GM08714 (cell line): ENCODE measurements around the gene SSTR5.

Experiments
- H3K4me3 ChIP-seq: fragments of 200-500 bp; sonication (Bioruptor generic); 2 replicates; pipeline ENCODE4 v1.5.1; 2014; ENCODE audit warnings: mild to moderate bottlenecking, low read length, inconsistent platforms
- ZNF274 ChIP-seq: IDR thresholded peaks from 2 replicates; pipeline ENCODE4 v1.6.1; 2012; ENCODE audit warnings: mild to moderate bottlenecking, low read depth, low read length

Gene SSTR5

DNA sequence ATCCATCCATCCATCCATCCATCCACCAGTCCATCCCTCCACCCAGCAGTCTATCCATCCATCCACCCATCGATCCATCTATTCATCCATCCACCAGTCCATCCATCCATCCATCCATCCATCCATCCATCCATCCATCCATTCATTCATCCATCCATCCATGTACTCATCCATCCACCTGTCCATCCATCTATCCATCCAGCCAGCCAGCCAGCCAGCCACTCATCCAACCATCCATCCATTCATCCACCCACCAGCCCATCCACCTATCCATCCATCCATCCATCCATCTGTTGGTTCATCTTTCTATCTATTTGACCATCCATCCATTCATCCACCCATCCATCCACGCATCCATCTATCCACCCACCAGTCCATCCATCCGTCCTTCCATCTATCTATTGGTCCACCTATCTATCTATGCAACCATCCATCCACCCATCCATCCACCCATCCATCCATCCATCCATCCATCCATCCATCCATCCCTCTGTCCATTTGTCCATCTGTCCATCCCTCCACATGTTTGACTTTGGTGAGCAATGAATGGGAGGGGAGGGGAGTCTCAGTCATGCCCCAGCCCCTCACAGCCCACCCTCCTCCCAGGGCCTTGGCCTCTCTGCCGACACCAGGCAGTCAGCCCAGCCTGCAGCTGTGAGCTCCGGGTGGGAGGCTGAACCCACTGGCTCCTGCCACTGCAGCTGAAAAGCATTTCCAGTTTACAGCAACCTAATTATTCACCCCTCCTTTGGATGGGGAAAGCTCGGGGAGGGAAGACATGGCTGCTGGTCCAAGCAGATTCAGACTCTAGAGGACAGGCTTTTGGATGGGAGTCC, 38.1 kb upstream of the SSTR5 start:
- TF ChIP-seq ZNF274: no peak
- no peak overlapping the region for H3K4me3 ChIP-seq

DNA sequence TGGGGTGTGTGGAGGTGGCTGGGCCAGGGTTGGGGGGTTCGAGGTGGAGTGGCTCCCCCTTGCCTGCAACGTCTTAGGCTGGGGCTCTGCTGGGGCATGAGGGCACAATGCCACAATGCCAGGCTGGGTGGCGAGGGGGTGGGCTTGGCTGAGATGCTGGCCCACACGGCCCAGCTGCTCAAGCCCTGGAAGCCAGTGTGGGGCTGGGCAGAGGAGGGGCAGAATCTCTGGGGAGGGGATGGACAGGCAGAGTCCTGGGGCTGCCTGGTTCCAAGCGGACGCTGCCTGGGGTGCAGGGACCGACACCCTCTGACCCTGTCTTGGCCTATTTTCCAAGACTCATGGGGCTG, 37.5 kb upstream of the SSTR5 start:
- no peak overlapping the region for H3K4me3 ChIP-seq
- no peak for TF ChIP-seq ZNF274

DNA sequence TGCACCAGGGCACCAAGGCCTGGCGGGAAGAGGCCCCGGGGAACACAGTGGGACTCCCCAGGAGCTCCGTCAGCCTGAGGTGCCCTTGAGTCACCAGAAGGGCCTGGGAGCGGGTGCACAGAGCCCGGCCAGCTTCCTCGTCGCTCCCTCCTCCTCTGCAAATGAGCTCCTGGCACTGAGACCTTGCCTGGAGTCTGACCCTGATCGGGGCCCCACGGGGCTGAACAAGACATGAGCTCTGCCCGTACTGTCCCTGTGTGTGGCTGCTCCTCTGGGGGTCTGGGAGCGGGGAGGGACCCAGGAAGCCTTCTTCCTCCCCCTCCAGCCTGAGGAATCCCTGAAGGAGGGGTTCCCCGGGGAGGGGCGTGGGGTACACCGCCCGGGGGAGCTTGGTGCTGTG, 36.4 kb upstream of the SSTR5 start:
- no peak for TF ChIP-seq ZNF274
- H3K4me3 ChIP-seq: no peak overlapping the region

DNA sequence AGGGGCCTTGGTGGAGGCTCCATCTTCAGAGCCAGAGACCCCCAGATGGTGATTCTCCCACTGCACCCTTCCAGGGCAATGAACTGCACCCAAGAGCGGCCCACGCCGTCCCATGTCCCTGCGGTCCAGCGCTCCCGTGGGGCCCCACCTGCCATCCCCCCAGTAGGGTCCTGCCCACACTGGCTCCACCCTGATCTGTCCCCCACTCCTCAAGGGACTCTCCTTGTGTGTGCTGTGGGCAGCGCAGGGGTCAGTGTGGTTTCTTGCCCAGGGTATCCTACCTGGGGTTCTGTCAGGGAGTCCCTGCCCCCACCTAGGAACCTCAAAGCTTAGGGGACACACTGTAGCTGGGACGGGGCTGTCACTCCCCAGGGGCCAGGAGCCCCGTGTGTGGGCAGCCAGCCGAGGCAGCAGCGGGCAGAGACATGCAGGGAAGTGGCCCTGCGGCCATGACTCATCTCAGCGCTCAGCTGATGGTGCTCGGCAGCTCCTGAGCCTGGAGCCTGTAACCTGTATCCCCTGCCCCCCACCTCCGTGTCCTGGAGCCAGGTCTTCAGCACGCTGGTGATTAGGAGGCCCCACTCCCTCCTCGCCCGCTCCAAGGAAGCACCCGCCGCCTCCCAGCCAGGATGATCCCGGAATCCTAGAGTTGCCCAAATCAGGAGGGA, 35.7 kb upstream of the SSTR5 start:
- TF ChIP-seq ZNF274: no peak
- no peak overlapping the region for H3K4me3 ChIP-seq

DNA sequence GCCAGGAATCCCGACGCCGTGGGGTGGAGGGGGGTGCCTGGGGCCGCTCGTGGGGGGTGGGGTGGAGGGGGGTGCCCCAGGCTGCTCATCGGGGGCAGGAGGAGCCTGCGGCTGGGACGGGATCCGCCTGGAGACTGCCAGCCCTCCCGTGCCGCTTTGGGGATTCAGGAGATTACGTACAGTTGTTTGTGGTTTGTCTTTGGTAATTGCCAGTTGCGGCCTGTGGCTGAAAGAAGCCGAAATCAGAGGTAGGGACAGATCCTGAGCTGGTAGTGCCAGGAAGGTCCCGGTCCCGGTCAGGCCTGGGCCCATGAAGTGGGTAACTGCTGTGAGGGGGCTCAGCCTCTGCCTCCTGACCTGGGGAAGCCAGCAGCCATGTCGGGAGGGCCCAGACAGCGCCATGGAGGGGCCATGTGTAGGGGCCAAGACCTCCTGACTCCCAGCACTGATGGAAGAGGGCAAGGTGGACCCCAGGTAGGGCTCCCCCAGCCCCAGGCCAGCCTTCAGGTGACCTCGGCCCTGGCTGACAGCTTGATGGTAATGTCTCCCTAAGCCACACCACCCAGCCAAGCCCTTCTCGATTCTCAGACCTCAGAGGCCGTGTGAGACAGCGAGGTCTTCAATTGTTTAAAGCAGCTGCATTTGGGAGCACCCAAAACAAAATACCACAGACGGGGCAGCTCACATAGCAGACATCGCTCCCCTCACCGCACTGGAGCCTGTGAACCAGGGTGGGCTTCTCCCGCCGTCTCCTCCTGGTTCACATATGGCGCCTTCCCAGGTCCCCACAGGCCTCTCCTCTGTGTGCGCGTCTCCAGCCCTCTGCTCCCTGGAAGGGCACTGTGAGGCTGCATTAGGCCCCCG, 34.9 kb upstream of the SSTR5 start:
- H3K4me3 ChIP-seq: no peak overlapping the region
- no peak for TF ChIP-seq ZNF274

DNA sequence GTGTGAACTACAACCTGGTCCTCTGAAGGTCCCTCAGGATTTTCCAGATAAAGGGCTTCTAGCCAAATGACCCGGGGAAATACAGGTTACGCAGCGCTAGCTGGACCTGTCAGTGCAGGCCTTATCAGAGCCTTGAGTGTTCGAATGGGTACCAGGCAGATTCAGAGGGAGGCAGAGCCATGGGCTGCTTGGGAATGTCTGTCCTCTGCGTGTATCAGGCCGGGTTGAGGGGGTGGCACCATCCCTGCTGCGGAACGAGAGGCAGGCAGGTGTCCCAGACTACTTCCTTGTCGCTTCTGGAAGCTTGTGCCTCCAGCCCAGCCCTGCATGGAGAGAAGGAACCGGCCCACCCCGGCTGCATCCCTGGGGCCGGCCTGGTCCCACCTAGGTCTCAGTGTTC, 33.6 kb upstream of the SSTR5 start:
- H3K4me3 ChIP-seq: no peak overlapping the region
- TF ChIP-seq ZNF274: no peak

DNA sequence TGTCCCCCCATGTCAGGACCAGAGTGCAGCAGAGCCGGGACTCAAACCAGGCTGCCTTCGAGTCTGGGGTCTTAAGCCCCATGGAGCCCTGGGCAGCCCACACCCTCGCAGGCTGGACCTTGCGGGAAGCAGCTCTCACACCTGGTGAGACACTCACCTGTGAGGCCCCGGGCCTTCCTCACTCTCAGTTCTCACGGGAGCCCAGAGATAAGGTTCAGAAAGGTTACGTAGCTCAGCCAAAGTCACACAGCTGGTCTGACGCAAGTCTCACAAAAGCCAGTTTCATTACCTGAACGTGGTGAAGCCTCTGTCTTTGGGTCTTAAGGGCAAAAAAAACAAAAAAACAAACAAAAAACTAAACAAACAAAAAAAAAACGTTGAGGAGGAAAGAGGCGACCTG, 32.8 kb upstream of the SSTR5 start:
- no peak for TF ChIP-seq ZNF274
- H3K4me3 ChIP-seq: no peak overlapping the region

DNA sequence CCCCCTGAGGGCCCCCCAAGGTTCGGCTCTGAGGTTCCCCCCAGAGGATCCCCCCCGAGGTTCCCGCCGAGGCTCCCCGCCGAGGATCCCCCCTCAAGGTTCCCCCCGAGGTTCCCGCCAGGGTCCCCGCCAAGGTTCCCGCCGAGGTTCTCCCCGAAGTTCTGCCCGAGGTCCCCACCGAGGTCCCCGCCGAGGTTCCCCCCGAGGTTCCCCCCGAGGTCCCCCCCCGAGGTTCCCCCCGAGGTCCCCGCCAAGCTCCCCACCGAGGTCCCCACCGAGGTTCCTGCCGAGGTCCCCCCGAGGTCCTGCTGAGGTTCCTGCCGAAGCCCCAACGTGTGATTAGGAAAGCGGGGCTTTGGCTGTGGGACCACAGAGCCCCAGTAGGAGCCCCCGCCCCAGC, 32.2 kb upstream of the SSTR5 start:
- no peak for TF ChIP-seq ZNF274
- H3K4me3 ChIP-seq: no peak overlapping the region

DNA sequence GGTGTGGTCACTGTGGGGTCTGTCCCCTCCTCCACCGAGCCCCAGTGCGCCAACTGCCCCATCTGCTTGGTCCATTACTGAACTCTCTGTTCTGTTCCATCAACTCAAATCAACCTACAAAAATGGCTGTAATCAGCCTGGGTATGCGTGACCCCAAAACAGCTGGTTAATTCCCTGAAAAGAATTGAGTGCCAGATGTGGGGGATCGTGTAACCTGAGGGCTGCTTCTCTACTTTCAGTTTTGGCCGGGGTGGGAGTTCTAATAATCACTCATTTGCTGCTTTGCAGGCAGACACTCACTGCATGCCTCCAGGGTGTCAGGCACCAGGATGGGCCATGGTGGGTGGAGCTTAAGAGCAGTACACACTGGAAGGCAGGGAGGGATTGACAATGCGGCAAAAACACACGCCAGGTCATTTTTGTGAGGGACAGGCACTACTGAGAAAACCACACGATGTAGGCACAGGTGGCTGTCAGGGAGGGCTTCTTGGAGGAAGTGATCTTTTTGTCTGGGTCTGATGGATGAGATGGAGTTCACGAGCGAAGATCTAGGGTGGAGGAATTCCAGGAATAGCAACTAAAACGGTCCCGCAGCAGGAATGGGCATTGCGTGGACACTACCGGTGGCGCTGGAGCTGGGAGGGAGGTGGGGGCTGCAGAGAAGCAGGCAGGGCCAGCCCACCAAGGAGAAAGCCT, 30.4 kb upstream of the SSTR5 start:
- no peak for TF ChIP-seq ZNF274
- H3K4me3 ChIP-seq: no peak overlapping the region

DNA sequence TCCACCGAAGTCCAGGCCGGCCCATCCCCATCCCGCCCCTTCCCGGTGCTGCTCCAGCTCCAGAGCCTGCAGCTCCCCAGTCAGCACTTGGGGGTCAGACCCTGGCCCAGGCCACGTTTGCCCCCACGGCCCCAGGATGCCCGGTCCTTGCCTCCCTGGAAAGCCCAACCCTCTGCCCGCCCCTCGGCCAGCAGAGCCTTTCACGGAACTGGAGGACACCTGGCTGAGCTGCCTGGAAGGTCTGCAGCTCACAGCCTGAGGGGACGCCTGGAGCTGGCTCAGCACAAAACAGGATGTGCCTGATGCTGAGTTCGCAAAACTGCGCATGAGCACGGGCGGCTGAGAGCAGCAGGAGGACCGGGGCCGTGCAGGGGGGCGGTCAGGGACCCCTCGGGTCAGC, 29.7 kb upstream of the SSTR5 start:
- no peak overlapping the region for H3K4me3 ChIP-seq
- no peak for TF ChIP-seq ZNF274

DNA sequence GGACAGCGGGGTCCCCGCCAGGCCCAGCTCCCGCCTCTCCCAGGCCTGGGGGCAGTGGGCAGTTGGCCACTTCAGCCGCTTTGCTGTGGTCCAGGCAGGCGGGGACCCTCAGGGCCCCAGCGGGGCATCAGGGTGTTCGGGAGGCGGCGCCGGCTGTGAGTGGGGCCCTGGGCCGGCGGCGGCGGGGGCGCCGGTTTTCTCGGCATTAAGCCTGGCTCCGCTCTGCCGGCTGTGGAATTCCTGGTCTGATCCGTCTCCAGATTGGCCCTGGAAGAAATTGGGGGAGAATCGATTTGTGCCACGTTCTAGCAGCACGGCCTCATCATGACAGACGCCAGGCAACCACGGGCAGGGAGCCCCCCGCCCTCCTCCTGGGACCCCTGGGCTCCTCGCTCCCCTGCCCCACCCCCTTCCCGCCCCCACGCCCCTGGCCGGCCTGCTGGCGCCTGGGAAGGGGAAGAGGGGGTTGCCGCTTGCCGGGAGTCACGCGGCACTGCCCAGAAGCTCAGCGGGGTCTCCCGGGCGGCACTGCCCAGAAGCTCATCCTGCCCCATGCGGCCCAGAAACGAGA, 28.6 kb upstream of the SSTR5 start:
- no peak overlapping the region for H3K4me3 ChIP-seq
- no peak for TF ChIP-seq ZNF274

DNA sequence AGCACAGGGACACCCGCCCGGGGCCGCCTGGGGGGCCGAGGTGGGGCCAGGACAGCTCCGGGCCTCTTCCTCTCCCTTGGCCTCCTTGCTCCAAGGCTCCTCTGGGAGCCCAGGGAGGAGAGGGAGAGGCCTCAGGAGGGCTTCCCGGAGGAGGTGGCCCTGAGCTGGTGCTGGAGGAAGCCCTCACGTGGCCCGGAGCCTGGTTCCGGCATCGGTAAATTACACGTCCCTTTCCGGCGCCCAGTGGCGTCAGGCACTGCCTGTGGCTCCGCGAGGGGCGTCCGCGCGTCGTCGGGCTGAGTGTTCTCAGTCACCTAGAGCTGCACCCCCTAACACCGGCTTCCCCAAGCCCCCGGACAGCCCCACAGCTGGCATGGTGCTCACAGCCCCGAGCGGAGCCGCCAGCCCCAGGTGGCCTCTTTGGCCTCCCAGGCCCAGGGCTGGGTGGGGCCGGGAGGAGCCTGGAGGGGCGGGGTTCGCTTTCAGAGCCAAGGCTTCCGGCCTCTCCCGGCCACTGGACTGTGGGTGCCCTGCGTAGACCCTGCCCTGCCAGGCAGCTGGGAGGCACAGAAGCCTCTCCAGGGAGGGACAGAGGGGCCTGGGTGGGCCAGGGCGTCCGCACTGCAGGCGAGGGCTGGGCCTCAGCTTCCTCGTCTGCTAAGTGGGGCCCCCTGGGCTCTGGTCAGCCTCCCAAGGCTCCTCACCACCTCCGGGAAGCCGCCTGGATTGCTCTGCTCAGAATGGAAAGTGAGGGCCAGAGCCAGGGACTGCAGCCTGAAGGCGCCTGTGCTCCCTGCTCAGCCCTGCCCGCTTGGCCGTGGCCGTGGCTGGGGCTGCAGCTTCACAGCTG, 27.9 kb upstream of the SSTR5 start:
- no peak overlapping the region for H3K4me3 ChIP-seq
- TF ChIP-seq ZNF274: no peak
